CMK (cell line): ENCODE results near the gene SYT8.

Experiments used
- DNase-seq: peaks from one replicate; pipeline ENCODE4 v3.0.0-alpha.2; 2010; ENCODE audit warnings: low read depth

SYT8 gene

DNA sequence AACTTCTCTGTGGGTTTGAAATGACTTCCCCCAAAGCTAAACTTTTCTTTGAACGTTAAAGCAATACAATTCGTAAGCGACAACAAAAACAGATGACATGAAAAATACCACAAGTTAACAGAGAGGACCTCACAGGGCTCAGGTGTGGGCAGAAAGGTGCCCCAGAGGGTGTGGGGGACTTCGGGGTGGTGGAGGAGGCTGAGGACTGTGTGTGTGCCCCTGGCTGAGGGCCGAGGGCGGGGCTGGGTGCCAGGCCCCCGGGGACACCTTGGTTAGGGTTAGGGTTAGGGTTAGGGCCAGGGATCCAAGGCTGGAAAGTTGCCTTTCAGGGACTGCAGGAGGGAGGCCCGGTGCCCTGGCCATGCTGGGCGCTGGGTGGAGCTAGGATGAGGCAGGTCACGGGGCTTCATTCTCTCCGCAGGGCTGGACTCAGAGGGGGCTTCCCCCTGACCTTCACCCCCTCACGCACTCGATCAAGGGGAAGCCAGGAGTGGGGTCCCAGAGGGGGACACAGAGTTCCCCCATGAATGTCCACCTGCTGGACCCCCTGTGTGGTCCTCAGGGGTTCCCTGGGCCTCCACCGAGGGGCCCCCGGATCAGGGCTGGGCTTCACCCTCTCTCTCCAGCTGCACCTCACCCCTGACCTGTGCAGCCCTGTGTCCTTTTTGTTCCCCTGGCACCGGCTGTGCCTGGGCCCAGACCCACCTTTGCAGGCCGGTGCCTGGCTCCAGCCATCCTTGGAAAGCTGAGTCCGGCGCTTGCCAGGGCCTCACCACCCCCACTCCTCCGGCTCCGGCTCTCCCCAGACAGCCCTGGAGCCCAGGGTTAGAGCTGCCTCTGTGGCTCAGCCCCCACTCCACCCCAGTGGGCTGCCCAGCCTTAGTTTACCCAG, 11.0 kb downstream of the SYT8 start:
- DNase-seq = no peak

DNA sequence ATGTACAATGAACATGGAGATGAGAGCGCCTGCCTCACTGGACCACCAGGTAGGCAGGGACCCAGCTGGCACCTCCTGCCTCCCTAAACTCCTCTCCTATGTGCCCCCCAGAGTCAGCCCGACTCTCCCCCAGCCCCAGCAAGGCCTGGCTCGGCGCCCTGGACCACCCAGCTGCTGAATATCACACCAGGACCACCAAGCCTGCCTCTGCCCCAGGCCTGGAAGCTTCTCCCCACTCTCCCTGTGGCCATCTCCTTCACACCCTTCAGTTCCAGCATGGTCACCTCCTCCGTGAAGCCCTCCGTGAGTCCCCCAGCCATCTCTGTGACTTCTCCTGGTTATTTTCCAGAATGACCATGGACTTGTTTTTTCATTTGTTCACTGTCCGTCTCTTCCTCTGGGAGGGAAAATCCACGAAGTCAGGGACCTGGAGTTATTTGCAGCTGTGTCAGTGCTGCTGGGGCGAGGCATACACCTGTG, 11.7 kb downstream of the SYT8 start:
- no peak for DNase-seq

DNA sequence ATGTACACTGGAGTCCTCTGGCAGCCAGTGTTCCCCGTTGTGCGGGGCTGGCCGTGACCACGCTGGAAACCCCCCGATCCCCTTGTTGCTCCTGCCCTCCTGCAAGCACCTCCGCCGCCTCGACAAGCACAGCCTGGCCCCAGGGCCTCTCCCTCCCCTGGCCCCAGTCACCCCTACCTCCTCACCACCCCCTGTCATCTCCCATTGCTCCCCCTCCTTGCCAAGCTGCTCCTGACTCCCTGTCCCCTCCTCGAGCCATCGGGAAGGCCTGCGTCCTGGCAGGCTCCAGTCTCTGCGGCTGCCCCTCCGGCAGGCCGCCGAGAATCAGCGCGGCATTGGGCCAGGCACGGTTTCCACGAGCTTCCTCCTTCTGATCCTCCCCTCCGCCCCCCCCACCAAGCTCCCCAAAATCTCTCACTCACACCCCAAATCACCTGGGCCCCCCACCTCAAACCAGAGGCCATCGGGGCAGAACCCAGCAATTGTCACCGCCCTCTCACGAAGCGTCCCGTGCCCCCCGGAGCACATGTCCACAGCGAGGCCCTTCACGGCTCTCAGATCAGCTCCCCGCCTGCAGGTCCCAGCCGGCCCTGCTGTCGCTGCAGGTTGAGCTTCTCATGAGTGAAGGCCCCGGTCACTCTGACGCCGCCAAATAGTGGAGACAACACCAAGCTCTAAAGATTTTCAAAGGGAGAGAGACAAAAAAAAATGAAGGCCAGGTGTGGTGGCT, 12.4 kb downstream of the SYT8 start:
- no peak for DNase-seq

DNA sequence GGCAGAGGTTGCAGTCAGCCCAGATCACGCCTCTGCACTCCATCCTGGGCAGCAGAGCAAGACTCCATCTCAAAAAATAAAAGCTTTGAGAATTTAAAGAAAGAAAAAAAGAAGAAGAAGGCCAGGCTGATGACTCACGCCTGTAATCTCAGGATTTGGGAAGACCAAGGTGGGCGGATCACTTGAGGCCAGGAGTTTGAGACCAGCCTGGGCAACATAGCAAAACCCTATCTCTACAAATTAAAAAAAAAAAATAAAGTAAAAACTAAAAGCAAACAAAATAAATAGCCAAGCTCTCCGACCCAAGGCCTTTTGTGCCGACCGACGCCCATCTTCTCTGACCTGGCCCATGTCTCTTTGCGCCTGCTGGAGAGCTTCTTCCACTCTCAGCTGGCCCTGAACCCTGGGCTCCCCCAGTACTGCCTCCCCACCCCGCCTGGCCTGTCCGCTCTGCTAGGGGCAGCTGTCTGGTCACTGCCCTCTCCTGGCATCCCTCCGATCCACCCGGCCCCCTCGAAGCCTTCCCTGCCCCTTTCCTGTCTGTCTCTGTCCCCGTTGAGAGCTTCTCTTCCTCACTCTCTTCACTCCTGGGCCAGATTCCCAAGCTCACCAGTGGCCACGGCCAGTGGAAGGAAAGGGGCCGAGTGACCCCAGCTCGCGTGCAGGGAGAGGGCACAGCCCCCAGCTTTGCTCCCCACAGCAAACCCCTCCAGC, 13.3 kb downstream of the SYT8 start:
- no peak for DNase-seq

DNA sequence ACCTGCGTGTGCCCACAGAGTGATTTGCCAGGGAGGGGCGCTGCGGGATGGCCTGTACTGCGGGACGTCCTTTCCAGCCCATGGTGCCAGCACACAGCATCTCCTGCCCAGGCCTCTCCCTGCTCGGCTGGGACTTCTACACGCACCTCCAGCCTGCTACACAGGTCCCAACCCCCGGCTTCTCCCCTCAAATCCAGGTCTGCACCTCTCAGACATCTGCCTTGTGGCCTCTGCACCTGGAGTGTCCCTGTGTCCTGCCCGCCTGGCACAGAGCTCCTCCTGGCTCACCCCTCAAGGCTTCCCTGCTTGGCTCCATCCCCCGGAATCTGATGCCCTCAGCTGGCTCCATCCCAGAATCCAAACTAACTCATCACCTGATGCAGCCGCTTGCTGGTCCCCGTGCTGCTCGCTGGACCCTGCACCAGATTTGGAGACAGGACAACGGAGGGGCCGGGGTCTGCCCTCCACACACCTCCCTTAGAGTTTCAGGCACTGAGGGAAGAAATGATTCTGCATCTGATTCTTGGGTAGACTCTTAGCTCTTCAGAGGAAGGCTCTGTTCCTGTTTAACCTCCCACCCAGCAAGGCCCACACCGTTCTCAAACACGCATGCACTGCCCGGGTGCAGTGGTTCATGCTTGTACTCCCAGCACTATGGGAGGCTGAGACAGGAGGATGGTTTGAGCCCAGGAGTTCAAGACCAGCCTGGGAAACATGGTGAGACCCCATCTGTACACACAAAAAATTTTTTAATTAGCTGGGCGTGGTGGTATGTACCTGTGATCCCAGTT, 14.0 kb downstream of the SYT8 start:
- no peak for DNase-seq

DNA sequence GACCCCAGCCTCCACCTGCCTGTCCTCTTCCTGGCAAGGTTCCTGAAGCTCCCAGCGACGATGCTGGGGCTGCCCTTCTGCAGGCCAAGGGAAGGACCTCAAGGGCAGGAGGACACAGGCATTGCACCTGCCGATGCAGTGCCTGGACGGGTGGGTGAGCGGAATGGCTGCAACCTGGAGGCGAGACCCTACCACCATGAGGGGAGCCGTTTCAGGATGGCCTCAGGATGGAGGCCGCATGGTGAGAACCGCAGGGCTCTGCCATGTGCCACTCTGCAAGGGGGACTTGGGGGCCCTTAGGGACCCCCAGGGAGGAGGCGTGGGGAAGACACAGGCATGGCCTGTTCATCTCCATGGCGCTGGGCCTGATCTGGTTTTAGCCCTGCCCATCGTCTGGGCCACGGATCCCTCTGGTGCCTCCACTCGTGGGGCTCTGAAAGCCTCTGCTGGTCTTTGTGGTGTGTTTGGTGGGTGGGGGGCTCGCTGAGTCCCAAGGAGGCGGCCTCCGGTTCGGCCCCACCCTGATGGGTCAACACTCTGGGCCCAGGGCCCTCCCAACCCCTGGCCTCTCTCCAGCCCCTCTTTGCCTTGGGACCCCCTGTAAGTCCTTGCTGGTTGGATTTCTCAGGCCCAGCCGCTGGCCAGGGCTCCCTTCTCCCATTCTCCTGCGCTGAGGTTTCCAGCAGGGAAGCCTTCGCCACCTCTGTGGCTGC, 16.8 kb downstream of the SYT8 start:
- no peak for DNase-seq

DNA sequence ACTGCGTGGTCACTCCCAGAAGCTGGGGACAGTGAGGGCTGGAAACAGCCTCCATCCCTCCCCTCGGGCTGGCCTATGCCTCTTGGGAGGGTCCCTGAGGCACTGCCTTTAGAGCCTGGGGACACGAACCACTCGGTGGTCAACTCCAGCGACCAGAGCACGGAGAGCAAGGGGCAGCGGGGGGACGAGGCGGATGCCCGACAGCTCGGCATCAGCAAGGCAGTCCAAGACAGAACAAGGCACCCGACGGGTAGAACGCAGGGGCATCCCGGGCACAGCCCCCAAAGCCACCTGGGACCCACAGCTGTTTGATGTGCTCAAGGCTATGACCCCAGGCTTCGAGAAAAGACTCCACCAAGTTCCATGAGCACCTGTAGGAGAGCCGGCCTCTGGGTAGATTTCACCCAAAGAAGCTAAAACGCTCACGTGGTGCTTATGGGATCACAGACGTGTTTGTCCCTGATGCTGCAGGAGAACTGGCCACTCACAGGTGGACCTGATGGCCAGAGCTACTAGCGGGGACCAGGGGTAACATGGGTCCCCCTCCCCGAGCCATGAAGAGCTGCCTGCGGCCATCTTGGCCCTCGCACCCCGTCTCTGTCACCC, 17.6 kb downstream of the SYT8 start:
- no peak for DNase-seq

DNA sequence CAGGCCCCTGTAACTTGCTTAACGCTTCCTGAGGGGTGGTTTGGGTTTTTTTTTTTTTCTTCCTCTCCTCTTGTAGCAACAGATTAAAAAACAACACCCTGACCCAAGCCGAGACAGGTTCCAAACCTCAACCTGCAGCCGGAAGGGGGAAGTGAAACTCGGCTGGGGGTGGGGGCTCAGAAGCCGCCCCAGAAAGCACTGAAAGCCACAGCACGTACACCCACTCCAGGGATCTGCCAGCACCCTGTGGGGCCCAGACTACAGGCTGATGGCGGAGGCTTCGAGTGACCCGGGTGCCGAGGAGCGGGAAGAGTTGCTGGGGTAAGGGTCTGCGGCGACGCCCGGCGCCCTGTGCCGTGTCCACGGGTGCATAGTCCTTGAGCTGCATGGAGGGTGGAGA, 18.1 kb downstream of the SYT8 start, which contains the start of gene LSP1:
Gene LSP1, plus strand, starts transcription at position 208 of the 400 bp plus-strand sequence. Its CDS starts 61 bp downstream, at position 269.
- no peak for DNase-seq

DNA sequence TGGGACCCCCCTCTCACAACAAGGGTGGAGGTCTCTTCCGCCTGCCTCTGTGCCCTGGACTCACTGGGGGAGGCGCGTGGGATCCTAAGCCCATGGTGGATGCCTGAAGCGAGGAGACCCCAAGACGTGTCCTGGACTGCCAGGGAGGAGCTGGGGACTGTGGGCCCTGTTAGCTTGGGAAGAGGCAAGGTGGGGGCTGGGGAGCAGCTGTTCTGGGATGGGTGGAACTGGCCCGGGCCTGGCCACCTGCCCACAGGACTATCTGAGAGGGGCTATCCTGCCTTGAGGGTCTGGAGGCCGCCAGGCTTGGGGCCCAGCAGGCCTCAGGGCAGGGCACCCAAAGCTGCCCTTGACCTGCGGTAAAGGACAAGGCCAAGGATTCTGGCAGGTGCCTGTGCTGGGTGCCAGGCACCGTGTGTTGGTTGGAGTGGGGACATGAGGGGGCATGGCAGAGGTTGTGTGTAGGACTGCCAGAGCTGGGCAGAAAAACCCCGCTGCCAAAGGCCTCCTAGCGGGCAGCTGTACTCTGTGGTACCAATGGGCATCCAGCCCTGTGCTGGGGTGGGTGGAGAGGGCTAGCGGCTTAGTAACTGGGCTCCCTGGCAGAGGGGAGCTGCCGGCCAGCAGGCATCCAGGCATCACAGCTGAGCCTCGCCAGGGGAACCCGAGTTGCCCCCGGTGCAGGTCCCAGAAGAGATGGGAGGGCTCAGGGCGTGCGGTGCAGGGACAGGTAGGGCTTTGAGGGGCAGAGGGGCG, 18.8 kb downstream of the SYT8 start:
- DNase-seq = no peak

DNA sequence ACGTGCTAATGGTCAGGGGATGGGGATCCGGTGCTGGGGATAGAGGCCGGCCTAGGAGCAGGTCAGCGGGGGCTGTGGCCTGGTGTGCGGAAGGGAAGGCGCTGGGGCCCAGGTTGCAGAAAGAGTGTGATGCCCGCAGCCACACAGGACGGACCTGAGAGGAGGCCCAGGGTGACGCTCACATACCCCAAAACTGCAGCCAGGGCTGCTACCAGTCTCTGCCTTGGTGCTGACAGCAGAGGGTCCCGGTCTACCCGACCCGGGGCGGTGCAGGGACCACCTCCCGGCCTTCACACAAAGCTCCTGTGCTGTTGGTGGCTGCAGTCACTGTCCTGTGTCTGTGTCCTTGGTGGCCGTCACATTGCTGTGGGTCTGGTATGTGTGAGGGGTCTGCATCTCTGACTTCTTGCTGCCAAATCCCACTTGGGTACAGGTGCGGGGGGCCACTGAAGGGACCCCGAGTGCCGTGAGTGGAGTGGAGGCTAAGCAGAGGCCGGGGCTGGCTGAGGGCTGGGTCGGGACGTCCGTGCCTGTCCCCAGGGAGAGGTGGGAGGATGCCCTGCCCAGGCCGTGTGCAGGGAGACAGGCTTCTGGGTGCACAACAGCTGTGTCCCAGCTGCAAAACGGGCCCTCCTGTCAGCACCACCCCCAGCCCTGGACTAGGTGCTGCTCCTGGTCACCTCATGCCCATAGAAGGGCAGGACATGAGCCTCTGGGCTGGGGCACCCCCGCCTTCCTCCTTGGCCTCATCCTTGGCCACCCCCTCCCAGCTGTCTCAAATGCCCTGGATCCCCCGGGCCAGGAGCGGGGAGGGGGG, 19.6 kb downstream of the SYT8 start:
- DNase-seq = no peak

DNA sequence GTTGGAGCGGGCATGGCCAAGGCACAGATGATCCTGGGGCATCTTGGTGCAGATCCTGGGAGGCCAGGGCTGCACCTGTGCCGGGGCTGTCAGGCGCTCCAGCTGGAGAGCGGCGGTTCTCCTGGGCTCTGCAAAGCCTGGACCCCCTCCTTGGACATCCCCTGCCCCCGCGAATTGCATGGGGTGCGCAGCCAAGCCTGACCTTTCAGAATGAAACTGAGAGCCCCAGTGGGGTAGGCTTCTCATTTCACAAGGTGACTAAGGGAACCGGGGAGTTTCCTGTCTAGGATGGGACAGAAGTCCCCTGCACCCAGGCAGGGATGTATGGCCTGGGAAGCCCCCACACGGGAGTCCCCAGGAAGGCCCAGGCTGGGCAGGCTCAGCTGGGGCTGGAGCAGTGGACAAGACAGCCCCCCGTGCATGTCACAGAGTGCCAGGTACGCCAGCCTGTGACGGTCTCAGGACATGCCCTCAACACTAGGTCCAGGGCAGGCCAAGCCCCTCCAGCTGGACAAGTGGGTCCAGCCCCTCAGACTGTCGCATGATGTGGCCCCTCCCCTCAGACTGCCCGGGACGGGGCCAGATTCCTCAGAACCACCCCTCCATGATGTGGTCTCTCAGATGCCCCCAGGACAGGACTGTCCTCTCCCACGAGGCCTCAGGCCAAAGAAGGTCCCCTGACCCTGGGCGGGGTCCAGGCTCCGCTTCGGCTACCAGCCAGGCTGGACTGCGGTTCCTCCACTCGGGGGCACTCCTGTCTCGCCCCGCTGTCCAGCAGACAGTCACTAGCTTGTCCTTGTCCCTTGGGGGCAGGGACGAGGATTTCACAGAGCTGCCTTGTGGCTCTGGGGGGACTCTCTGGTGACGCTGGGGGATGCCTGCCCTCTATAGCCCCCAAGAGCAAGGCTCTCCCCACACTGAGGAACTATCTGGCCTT, 20.4 kb downstream of the SYT8 start:
- no peak for DNase-seq

DNA sequence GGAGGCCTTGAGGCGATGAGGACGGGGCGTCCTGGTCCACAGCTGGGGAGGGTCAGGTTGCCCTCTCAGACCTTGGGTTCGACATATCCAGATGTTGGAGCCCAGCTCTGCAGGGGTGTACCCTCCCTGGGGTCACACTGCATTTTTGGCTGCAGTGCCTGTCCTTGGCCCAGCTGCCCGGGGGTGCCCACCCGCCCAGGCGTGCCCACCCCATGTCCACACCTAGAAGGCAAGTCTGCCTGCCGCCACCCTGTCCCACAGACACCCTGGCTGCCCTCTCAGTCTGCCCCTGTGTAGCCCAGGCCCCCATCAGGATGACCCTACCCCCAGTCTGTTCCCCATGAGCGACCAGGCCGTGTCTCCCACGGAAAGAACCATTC, 21.1 kb downstream of the SYT8 start:
- no peak for DNase-seq

DNA sequence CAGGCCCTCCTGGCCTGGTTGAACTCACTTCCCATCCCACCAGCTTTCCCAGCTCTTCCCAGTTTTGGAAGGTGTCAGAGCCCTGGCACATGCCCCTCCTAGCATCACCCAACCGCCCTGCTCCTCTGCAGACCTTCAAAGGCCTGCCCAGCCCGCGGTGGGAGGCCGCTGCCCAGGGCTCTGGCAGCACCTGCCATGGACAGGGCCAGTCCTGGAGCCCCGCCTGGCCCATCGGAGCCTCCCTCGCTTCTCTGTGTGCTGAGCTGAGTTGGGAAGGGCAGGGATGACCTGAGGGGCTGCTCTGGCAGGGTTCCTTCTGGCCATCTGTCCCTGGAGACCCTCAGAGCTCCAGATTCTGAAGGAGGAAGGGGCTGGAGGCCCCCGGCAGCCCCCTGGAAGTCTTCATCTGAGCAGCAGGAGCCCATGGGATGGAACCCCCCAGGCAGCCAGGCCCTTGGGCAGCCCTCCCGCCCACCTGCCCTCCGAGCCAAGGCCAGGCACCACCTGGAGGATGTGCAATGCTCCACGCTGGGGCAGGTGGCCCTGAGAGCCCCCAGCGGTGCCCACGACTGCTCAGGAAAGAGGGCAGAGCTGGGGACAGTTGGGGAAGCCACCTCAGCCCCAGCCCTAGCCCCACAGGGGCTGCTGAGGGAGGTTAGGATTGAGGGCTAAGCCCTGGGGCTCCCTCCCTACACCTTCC, 21.7 kb downstream of the SYT8 start:
- no peak for DNase-seq

DNA sequence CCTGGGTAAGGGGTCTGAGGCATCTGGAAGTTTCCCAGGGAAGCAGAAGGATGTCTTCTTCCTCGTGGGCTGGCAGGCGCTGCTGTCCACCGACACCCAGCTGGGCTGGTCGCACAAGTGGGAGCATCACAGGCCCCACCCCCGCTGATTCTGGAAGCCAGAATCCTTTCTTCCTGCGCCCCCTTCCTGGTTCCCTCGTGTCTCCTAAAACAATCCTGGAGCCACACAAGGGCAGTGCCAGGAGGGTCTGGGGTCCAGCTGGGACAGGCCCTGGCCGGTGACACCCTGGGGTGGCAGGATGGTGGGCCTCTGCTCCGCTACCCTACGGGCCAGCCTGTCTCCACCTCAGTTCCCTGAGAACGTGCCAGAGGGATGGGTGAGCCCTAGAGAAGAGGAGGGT, 22.3 kb downstream of the SYT8 start:
- DNase-seq = no peak

DNA sequence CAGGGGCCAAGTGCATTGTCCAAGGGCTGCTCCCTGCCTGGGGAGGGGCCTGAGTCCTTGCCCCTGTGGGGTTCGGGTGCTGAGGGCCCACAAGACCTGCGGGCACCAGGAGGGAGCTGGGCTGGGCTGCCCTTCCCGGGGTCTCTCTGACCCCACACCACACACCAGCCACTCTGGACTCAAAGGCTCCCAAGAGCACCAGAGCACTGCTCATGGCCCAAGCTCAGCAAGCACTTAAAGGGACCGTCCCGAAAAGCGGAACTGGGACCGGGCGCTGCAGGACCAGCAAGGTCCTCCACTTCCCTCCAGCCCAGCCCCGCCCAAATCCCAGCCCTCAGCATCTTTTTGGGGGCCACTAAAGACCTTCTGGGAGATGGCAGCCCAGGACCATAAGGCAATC, 23.4 kb downstream of the SYT8 start:
- no peak for DNase-seq

DNA sequence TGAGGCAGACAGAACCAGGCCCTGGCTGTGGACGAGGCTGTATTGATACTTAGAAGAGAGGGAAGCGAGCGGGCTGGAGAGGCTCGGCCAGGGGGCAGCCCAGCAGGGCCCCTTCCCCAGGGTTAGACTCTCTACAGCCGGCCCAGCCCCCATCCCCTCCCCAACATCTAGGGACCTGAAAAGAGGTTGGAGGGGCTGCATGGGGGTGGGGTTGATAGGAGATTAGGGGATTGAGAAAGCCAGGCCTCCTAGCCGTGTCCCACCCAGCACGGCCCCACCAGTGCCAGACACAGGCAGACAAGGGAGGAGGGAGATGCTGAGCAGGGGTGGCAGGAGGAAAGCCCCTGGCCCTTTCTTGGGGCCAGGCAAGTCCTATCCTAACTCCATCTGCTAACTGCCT, 23.8 kb downstream of the SYT8 start:
- no peak for DNase-seq

DNA sequence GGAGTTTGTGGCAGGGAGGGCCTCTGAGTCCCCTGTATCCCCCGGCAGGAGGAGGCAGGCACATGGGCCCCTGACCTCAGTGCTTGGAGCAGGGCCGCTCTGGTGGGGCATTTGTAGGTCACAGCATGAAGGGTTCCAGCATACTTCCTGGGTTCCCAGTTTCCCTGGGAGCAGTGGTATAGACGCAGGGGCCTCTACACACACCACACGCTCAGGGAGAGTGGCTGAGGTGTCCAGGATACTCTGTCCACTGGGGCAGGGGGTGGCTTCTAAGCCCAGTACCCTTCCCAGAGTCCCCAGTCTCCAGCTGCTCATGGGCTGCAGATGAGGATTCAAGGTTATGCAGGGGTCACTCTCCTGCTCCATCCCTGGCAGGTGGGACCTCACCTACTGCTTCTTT, 24.2 kb downstream of the SYT8 start:
- DNase-seq = no peak
